Suprapubic skin (tissue), 4 donors: Measurements from ENCODE around the gene IL17RA.

Experiments used
- EP300 ChIP-seq: sonication (generic); formaldehyde crosslinking; IDR thresholded peaks from one replicate; pipeline ENCODE4 v1.6.1; 2017; ENCODE audit warnings: antibody characterized with exemption
- POLR2A ChIP-seq, 2 donors: fragments of 450-650 bp; IDR thresholded peaks; one replicate each; pipeline ENCODE4 v1.6.1; 2017; ENCODE audit warnings: antibody characterized with exemption in 2 of 2, mild to moderate bottlenecking in 2 of 2, moderate library complexity in 2 of 2
- POLR2AphosphoS5 ChIP-seq, 3 donors: sonication (generic); formaldehyde crosslinking; IDR thresholded peaks; one replicate each; pipeline ENCODE4 v1.6.1; 2017; ENCODE audit warnings: antibody characterized with exemption in 3 of 3
- TF ChIP-seq, protein P1 (sequence below), 2 donors: fragments of 200-600 bp in 1 of 2; fragments of 450-650 bp in 1 of 2; sonication (generic) in 1 of 2; IDR thresholded peaks; one replicate each; pipeline ENCODE4 v1.5.1; 2016 to 2019; ENCODE audit warnings: antibody characterized with exemption in 2 of 2, mild to moderate bottlenecking in 1 of 2, moderate library complexity in 1 of 2

DNA sequence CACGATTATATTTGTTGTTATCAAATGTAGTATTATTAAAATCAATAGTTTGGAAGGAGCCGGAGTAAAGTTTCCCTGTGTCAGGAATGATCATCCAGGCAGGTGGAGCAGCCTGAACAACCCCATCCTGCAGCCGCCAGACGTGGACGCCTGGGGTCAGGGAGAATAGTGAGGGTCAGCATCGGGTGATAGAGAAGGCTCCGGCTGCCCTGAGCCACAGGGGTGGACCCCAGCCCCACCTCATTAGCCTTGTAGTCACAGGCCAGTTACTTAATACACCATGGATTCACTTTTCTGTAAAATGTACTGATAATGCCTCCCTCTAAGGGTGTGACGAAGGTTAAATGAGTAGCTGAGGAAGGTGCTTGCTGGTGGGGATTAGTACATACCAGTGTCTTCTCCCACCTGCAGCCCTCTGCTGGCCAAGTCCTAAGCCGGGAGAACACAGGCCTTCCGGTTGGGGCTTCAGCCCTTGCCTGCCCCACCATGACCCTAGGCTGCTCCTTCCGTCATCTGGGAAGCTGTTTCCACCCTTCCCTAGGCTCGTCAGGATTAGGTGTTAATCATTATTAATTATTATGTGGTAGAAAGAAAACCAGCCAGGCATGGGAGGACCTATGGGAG is 21.5 kb downstream of the IL17RA start:
- TF ChIP-seq EP300 (no peak), POLR2AphosphoS5 (IDR thresholded peaks at IDR 0.05) (no peak), POLR2A (IDR thresholded peaks at IDR 0.05) (no peak)
- TF ChIP-seq, protein P1, sequence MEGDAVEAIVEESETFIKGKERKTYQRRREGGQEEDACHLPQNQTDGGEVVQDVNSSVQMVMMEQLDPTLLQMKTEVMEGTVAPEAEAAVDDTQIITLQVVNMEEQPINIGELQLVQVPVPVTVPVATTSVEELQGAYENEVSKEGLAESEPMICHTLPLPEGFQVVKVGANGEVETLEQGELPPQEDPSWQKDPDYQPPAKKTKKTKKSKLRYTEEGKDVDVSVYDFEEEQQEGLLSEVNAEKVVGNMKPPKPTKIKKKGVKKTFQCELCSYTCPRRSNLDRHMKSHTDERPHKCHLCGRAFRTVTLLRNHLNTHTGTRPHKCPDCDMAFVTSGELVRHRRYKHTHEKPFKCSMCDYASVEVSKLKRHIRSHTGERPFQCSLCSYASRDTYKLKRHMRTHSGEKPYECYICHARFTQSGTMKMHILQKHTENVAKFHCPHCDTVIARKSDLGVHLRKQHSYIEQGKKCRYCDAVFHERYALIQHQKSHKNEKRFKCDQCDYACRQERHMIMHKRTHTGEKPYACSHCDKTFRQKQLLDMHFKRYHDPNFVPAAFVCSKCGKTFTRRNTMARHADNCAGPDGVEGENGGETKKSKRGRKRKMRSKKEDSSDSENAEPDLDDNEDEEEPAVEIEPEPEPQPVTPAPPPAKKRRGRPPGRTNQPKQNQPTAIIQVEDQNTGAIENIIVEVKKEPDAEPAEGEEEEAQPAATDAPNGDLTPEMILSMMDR (IDR thresholded peaks at IDR 0.05), result no peak
